Kidney glomerular epithelial cell (primary cell): ENCODE results near the gene ORMDL1.
"Not testable (repeated sequence)": the region's sequence is repeated elsewhere in the genome, so short reads cannot be mapped to it uniquely, and the experiment has no call there.

ENCODE experiments used
- DNase-seq: peaks from one replicate; lab custom pipeline; 2025; lab: John Stamatoyannopoulos, UW

Gene ORMDL1

GRCh38 chr2:189770590-189771322 is 13.4 kb downstream of the ORMDL1 start:
- DNase-seq: no peak

- DNase-seq: no peak
These were observed 20.1 kb downstream of the ORMDL1 start for GRCh38 chr2:189763908-189764661.

- DNase-seq: peak; percentile 87
These were observed 21.4 kb downstream of the ORMDL1 start, which contains the start of gene OSGEPL1 for GRCh38 chr2:189762551-189763298. TSS of gene OSGEPL1 (minus strand) at chr2:189762792. CDS start at chr2:189761640, 1,152 bp downstream.

- DNase-seq: no peak
These were observed 21.9 kb downstream of the ORMDL1 start for GRCh38 chr2:189762229-189762550.

GRCh38 chr2:189760154-189760553 is 24.0 kb downstream of the ORMDL1 start:
- DNase-seq: not testable (repeated sequence)

- no peak for DNase-seq
These were observed 27.7 kb downstream of the ORMDL1 start for GRCh38 chr2:189756311-189756952.

GRCh38 chr2:189751080-189751658 is 33.0 kb downstream of the ORMDL1 start:
- peak; percentile 10 for DNase-seq

- no peak for DNase-seq
These were observed 54.7 kb downstream of the ORMDL1 start for GRCh38 chr2:189729430-189729829.

- DNase-seq: no peak
These were observed 57.3 kb downstream of the ORMDL1 start for GRCh38 chr2:189726849-189727248.

- DNase-seq: peak; percentile 81
These were observed 57.9 kb downstream of the ORMDL1 start for GRCh38 chr2:189726271-189726670.

- no peak for DNase-seq
These were observed 60.9 kb downstream of the ORMDL1 start for GRCh38 chr2:189723192-189723591.
